ENCODE data around the gene GABBR2. TPM values are rescaled to one million over a fixed set of nuclear protein-coding genes. Genes with fewer than 3 reads are reported as not detected.

GABBR2 gene
- total and polyA plus RNA-seq, 2 donors (not counting 1 experiment from before 2014, with no cell fraction given) = 0.03 TPM; not detected in 1

DNA sequence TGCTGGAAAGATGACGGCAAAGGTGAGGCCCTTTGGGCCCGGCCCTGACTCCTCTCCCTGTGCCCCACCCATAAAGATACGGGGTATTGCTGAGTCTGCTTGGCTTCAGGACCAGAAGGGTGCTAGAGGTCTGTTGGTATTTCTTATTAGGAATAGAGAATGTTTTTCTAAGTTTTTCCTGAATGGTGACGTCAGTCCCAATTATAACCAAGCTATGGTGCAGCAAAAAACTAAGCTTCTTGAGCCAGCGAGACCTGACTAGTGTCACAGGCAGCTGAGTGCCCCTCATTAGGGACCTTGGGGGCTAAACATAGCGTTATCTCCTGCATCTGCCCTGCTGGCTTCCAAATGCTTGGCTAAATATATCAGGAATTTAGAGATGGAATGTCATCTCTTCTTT is 302.3 kb downstream of the GABBR2 start:
- intact Hi-C loops (cut with micrococcal nuclease) = no loop called here
- POLR2A ChIA-PET = no interaction called here

DNA sequence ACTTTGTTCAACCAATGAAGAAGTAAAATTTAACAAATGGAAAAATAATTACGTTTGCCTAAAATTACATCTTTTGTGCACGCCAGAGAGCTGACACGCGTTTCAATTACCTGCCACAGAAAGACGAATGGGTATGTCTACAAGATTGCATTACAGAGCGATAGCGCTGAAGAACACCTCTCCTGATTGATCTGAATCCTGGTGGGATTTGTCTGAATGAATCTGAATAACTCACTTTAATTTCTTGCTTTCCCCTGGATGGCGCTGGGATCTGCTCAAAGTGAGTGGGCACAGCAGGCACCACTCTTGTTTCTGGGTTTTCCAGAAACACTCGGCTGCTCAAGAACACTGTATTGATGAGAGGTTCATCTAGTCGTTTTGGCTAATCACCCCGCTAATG is 304.5 kb downstream of the GABBR2 start:
- ATAC-seq (ENCODE audit: low read depth) (no peak), DNase-seq (no peak)
- Mint-ChIP-seq H3K27ac (no peak overlapping the region), H3K27me3 (peaks cover 7% of the 10 kb centered on the region), H3K4me3 (no peak overlapping the region), H3K4me1 (peaks cover 5% of the 10 kb centered on the region), H3K9me3 (ENCODE audit: insufficient read depth) (no peaks in the 10 kb centered on the region)
- ChIA-PET POLR2A (no interaction called here), CTCF (no interaction called here)
- Histone ChIP-seq H3K36me3 (replicated peaks in 1 of 2; ENCODE audit: control extremely low read depth in 1 of 2, control insufficient read depth in 1 of 2, extremely low read depth in 1 of 2, insufficient read depth in 2 of 2, low read length in 1 of 2) (no peaks in the 10 kb centered on the region), H4K20me1 (ENCODE audit: control insufficient read depth, insufficient read depth, low read length, poor library complexity, severe bottlenecking) (no peaks in the 10 kb centered on the region), H3K4me2 (replicated peaks; ENCODE audit: low read depth, low read length, poor library complexity, severe bottlenecking) (no peak overlapping the region), H3K27me3 (replicated peaks in 1 of 4; ENCODE audit: control extremely low read depth in 1 of 4, control insufficient read depth in 3 of 4, insufficient read depth in 4 of 4, low read length in 3 of 4) (no peaks in the 10 kb centered on the region), H2AFZ (ENCODE audit: insufficient read depth, low read depth, low read length, poor library complexity, severe bottlenecking) (no peak overlapping the region), H3K9me3 (ENCODE audit: control extremely low read depth in 1 of 3, control insufficient read depth in 2 of 3, insufficient read depth in 1 of 3, low read length in 2 of 3) (no peaks in the 10 kb centered on the region), H3K9ac (ENCODE audit: low read length) (no peak overlapping the region), H3K79me2 (ENCODE audit: control insufficient read depth, insufficient read depth, low read length) (no peaks in the 10 kb centered on the region), H3K27ac (ENCODE audit: low read length in 2 of 2) (no peak overlapping the region), H3K4me3 (ENCODE audit: control extremely low read depth in 1 of 5, extremely low read depth in 1 of 5, insufficient read depth in 1 of 5, low read depth in 2 of 5, low read length in 4 of 5) (no peak overlapping the region), H3K4me1 (ENCODE audit: control insufficient read depth in 2 of 2, insufficient read depth in 2 of 2, low read length in 2 of 2) (no peaks in the 10 kb centered on the region)
- WGBS (ENCODE audit: insufficient coverage) = 94% methylated on average over 8 of the region's 11 CpGs
- TF ChIP-seq EZH2 (IDR thresholded peaks at IDR 0.05; ENCODE audit: borderline replicate concordance, insufficient read depth, low read depth, low read length, poor library complexity, severe bottlenecking) (no peak), CTCF (IDR thresholded peaks at IDR 0.05) (no peak)
- intact Hi-C loops (cut with micrococcal nuclease) = no loop called here

More for the DNA sequence above, 302.3 kb downstream of the GABBR2 start:
- H4K20me1 ChIP-seq (ENCODE audit: control insufficient read depth, insufficient read depth, low read length, poor library complexity, severe bottlenecking) = no peaks in the 10 kb centered on the region
- H3K27me3 ChIP-seq (replicated peaks in 1 of 4; ENCODE audit: control extremely low read depth in 1 of 4, control insufficient read depth in 3 of 4, insufficient read depth in 4 of 4, low read length in 3 of 4) = no peaks in the 10 kb centered on the region
- Mint-ChIP-seq H3K4me3 (no peak overlapping the region), H3K9me3 (ENCODE audit: insufficient read depth) (no peaks in the 10 kb centered on the region), H3K27me3 (peaks cover 4% of the 10 kb centered on the region), H3K27ac (no peak overlapping the region), H3K4me1 (peaks cover 20% of the 10 kb centered on the region)
- WGBS (ENCODE audit: insufficient coverage) = 87% methylated on average over 4 of the region's 6 CpGs
- peaks cover 15 to 16% of the 10 kb centered on the region in 2 donors for H3K4me1 ChIP-seq (ENCODE audit: control insufficient read depth in 2 of 2, insufficient read depth in 2 of 2, low read length in 2 of 2)
- CTCF ChIA-PET = no interaction called here
- ATAC-seq (ENCODE audit: low read depth) = no peak
- H2AFZ ChIP-seq (ENCODE audit: insufficient read depth, low read depth, low read length, poor library complexity, severe bottlenecking) = no peak overlapping the region
- DNase-seq = no peak
- H3K9me3 ChIP-seq (ENCODE audit: control extremely low read depth in 1 of 3, control insufficient read depth in 2 of 3, insufficient read depth in 1 of 3, low read length in 2 of 3) = no peaks in the 10 kb centered on the region
- no peak overlapping the region for H3K9ac ChIP-seq (ENCODE audit: low read length)
- H3K79me2 ChIP-seq (ENCODE audit: control insufficient read depth, insufficient read depth, low read length) = no peaks in the 10 kb centered on the region
- TF ChIP-seq CTCF (IDR thresholded peaks at IDR 0.05) (no peak), EZH2 (IDR thresholded peaks at IDR 0.05; ENCODE audit: borderline replicate concordance, insufficient read depth, low read depth, low read length, poor library complexity, severe bottlenecking) (no peak)
- no peak overlapping the region for H3K4me3 ChIP-seq (ENCODE audit: control extremely low read depth in 1 of 5, extremely low read depth in 1 of 5, insufficient read depth in 1 of 5, low read depth in 2 of 5, low read length in 4 of 5)
- no peaks in the 10 kb centered on the region for H3K36me3 ChIP-seq (replicated peaks in 1 of 2; ENCODE audit: control extremely low read depth in 1 of 2, control insufficient read depth in 1 of 2, extremely low read depth in 1 of 2, insufficient read depth in 2 of 2, low read length in 1 of 2)
- no peak overlapping the region for H3K27ac ChIP-seq (ENCODE audit: low read length in 2 of 2)
- no peak overlapping the region for H3K4me2 ChIP-seq (replicated peaks; ENCODE audit: low read depth, low read length, poor library complexity, severe bottlenecking)

Measured in B cell (primary cell).